Measurements from ENCODE around the gene C1QTNF9.
"Not testable (repeated sequence)": the region's sequence is repeated elsewhere in the genome, so short reads cannot be mapped to it uniquely, and the experiment has no call there.

Gene C1QTNF9

DNA sequence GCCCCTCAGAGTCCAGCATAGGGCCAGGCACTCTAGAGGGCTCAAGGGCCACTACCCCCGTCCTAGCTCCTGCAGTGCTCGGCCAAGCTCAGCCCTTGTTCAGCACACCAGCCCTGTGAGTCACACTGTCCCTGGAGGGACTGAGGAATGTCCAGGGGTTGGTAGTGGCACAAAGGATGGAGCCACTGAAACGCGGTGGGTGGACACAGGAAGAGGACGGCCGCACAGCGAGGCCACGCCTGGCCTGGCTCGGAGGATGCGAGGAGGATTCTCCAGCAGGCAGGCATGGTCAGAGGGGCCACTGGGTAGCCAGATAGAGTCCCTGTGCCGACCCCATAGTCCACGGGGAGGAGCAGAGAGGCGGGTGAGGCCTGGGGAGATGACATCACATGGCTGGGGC, 45.7 kb downstream of the C1QTNF9 start:
- no peak for DNase-seq
- intact Hi-C loops (cut with DNase I): loop anchor here (10.0 kb wide), 1 partner anchor 1420 kb away; no protein-coding TSS in a partner anchor

DNA sequence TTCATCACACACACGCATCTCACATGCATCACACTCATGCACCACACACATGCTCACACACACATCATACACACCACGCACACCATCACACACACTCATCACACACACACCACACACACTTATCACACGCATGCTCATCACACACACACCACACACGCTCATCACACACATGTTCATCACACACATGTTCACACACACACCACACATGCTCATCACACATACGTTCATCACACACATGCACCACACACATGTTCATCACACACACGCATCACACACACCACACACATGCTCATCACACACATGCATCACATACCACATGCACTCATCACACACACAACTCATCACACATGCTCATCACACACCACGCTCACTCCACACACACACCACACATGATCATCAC, 46.9 kb downstream of the C1QTNF9 start:
- DNase-seq: no peak
- intact Hi-C loops (cut with DNase I): loop anchor here (10.0 kb wide), 1 partner anchor 1421 kb away; no protein-coding TSS in a partner anchor

DNA sequence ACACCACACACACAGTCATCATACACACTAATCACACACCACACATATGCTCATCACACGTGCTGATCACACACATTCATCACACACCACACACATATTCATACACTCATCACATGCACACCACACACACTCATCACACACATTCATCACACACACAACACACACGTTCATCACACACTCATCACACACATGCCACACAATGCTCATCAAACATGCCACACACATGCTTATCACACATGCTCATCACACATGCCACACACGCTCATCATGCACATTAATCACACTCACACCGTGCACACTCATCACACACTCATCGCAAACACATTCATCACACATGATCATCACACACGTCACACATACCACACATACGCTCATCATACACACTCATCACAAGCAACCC, 47.5 kb downstream of the C1QTNF9 start:
- intact Hi-C loops (cut with DNase I): loop anchor here (10.0 kb wide), 1 partner anchor 1422 kb away; no protein-coding TSS in a partner anchor
- DNase-seq: no peak

DNA sequence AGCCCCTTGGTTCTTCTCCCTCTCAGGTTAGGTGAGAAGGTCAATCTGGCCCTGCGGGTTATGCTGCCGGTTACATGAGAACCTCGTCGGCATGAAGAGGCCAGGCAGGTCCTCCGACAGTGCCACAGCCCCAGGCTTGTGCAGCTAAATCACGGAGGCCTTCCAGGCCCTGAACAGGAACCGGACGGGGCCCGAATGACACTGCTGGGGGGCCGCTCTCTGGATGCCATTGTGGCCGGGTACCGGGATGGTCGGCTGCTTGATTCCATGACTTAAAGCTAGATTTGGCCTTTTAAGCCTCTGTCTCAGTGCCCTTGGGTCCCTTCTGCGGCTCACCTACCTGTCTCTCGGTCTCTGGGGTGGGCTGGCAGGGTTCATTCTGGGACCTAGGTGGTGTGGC, 48.4 kb downstream of the C1QTNF9 start:
- DNase-seq: no peak
- intact Hi-C loops (cut with DNase I): loop anchor here (10.0 kb wide), 1 partner anchor 1423 kb away; no protein-coding TSS in a partner anchor

DNA sequence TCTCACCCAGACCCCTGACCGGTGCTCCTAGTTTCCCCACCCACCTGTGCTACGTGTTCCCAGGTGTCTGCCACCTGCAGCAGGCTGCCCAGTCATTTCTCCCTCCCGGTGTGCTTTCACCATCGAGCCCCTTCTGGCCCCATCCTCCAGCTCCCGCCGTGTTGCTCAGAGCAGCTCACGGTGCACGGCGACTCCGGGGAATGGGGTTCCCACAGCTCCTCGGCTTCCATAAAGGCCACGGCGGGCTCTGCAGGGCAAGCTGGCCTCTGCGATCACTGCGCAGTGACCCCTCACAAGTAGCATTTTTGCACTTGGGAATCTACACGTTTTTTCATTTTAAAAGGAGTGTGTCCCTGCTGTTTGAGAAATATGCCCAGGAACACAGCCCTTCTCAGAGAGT, 49.5 kb downstream of the C1QTNF9 start:
- intact Hi-C loops (cut with DNase I): loop anchor here (10.0 kb wide), 1 partner anchor 1424 kb away; no protein-coding TSS in a partner anchor
- not testable (repeated sequence) for DNase-seq

DNA sequence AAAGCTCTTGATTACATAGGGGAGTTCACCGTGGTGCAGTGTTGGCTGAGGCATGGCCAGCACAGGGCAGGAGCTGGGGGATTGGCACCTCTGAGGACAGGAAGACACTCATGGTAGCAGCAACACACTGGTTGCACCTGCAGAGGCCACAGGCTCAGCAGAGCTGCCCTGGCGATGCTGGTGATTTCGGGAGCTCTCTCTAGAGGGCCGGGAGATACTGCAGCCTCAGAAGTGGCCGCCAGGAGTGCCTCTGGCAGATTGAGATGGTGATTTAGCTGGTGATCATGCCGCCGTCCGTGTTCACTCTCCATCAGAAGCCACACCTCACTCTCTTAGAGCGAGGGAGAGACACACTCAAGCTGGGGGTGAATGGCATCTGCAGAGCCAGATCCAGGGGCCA, 49.9 kb downstream of the C1QTNF9 start:
- intact Hi-C loops (cut with DNase I): loop anchor here (10.0 kb wide), 1 partner anchor 1424 kb away; no protein-coding TSS in a partner anchor

DNA sequence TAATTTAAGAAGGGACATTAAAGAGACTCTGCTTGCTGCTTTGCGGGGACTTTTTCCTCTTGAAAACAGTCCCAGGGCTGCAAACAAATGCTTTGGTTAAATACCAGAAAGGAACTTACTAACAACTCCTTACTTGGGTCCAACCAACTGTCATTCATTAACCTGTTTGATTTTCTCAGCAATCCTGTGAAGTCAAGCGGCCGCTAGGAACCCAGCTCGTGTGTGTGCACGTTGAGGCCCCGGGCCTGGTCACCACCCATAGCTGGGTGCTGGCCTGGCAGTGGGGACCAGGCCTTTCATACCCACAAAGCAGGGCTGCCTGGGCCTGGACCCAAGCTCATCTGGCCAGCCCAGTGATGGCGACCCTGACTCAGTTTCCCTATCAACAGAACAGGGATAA, 50.7 kb downstream of the C1QTNF9 start:
- no peak for DNase-seq
- intact Hi-C loops (cut with DNase I): no loop called here

More for the DNA sequence above, 49.9 kb downstream of the C1QTNF9 start:
- not testable (repeated sequence) for DNase-seq

DNA sequence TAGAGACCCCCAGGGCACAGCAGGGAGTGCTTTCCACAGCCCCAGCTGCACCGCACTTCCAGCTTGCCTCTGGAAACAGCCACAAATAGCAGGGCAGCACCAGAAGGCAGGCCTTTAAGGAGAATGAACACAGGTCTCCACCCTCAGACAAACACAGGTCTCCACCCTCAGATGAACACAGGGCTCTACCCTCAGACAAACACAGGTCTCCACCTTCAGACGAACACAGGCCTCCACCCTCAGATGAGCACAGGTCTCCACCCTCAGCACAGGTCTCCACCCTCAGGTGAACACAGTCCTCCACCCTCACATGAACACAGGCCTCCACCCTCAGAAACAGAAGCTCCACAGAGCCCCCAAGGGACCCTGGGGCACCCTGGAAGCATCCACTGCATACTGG, 51.7 kb downstream of the C1QTNF9 start:
- no peak for DNase-seq
- intact Hi-C loops (cut with DNase I): no loop called here

DNA sequence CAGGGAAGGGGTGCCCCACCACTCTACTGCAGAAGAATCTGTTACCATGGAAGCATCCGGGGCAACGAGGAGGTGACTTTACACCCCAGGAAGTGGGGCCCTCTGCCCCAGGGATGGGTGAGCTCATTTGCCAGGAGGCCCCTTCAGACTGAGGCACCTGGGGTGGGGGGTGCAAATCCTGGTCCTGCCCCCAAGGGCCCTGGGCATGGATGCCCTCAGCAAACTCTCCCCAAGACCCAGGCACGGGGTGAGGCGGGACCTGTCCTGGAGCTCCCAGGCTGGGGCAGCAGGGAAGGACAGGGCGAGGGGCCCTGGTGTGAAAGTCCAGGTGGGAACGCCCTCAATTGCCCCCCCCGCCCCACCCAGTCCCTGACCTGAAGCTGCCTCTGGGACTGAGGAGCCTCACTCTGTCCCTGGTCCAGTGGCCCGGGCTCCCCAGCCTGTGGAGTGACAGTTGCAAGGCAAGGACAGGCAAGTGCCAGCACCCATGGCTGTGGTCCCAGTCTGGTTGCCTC, 52.5 kb downstream of the C1QTNF9 start:
- intact Hi-C loops (cut with DNase I): no loop called here
- DNase-seq: no peak

DNA sequence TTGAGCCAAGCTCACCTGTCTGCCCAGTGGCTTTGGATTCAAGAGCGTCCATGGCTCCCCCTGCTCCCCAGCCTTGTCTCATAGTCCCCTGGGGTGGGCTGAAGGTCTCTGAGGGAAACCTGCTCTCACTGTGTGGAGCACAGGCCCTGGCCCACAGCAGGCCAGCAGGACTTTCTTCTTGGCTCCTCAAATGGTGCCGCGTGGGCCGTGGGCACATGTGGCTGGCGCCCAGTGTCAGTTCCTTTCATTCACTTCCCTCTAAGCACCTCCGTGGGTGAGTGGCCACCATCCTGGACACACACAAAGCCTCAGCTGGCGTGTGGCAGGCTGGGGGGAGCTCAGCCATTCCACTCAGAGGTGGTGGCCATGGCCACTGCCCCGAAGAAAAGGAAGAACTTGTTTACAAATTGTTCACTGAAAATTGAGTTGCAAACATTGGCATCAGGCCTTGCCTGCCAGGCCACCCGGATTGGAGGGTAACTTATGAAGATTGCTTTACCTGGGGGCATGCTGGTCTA, 53.1 kb downstream of the C1QTNF9 start:
- DNase-seq: no peak
- intact Hi-C loops (cut with DNase I): no loop called here

DNA sequence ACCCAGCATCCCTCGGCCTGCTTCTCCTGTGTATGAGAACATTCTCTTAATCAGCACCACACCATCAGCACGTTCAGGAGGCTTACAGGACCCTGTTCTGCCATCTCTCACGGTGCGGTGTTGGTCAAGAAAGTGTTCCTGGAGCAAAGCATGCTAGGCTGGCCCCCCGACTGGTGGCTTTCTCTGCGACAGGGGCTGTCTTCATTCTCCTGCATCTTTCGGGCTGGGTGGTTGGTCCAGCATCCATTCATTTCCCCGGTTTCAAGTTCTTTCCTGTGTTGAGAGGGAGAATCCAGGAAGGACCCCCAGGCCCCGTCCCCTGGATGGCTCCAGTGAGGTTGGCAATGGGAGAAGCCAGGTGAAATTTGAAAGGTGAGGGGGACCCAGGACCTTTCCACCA, 55.8 kb downstream of the C1QTNF9 start:
- no peak for DNase-seq
- intact Hi-C loops (cut with DNase I): no loop called here

DNA sequence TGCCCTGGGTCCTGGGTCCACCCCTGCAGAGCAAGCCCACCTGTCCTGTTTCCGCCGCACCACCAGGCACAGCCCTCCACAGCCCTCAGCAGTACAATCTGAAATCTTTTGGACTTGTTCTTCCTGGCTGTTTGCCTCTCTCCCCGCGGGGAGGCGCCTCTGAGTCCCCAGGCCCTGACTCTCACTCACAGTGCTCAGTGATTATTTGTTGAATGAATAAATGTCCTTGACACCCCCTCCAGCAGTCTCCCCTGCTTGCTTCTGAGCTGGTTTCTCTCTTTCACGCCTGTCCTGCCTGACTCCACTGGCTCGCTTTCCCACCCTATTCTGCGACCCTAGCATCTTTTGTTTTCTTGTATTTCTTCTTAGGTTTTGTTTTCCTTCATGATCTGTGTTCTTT, 56.9 kb downstream of the C1QTNF9 start:
- DNase-seq; intact Hi-C loops (cut with DNase I): not testable (repeated sequence)

DNA sequence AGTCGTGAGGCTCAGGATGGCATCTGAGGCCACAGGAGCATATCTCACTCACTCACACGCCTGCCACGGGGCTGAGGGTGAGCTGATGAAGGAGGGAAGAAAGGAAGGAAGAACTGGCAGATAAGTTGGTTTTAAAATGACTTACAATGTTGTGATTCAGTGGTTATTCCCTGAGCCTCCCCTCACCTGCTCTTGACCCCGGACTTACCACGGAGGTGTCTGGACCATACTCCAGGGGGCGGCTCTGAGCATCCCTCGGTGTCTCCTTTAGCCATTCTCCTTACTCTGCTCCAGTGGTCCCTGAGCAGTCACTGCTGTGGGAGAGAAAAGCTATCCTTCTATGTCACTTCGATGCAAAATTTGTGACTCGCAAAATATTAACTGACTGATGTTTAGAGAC, 61.9 kb downstream of the C1QTNF9 start:
- intact Hi-C loops (cut with DNase I); DNase-seq: not testable (repeated sequence)
